Esophagus muscularis mucosa (tissue), 4 donors: ENCODE measurements around the gene SORCS2. TPM values are rescaled to one million over a fixed set of nuclear protein-coding genes. Genes with fewer than 3 reads are reported as not detected.

Experiments
- DNase-seq: peaks from one replicate; pipeline ENCODE4 v3.0.0-alpha.2; 2017; ENCODE audit errors: extremely low spot score
- H3K27ac ChIP-seq, 4 donors: fragments of 200-600 bp; sonication (generic); replicated peaks in 1 of 4; 1 replicate in 3 of 4; 2 replicates in 1 of 4; pipeline ENCODE4 v1.5.1; 2016 to 2019; ENCODE audit warnings: mild to moderate bottlenecking in 1 of 4
- H3K27me3 ChIP-seq, 4 donors: fragments of 200-600 bp; sonication (generic); one replicate each; pipeline versions ENCODE4 v1.5.1 to v1.6.0; 2016 to 2019
- H3K36me3 ChIP-seq, 4 donors: fragments of 200-600 bp; sonication (generic); one replicate each; pipeline ENCODE4 v1.5.1; 2016 to 2019
- H3K4me1 ChIP-seq, 4 donors: fragments of 200-600 bp; sonication (generic); one replicate each; pipeline ENCODE4 v1.5.1; 2016 to 2019
- H3K4me3 ChIP-seq, 4 donors: fragments of 200-600 bp; sonication (generic); 1 replicate in 2 of 4; 2 replicates in 2 of 4; pipeline ENCODE4 v1.5.1; 2016 to 2019; ENCODE audit warnings: mild to moderate bottlenecking in 4 of 4, moderate library complexity in 1 of 4
- H3K9me3 ChIP-seq, 4 donors: fragments of 200-600 bp; sonication (generic); 1 replicate in 3 of 4; 2 replicates in 1 of 4; pipeline ENCODE4 v1.5.1; 2016 to 2019
- CTCF ChIP-seq, 3 experiments: fragments of 200-600 bp in 2 of 3; fragments of 450-650 bp in 1 of 3; sonication (generic) in 2 of 3; IDR thresholded peaks; one replicate each; pipeline ENCODE4 v1.5.1; 2017 to 2019; ENCODE audit warnings: antibody characterized with exemption in 3 of 3, mild to moderate bottlenecking in 2 of 3, moderate library complexity in 1 of 3
- EP300 ChIP-seq: sonication (generic); formaldehyde crosslinking; IDR thresholded peaks from one replicate; pipeline ENCODE4 v1.6.1; 2017; ENCODE audit warnings: antibody characterized with exemption
- POLR2A ChIP-seq: fragments of 450-650 bp; IDR thresholded peaks from one replicate; pipeline ENCODE4 v1.6.1; 2017; ENCODE audit warnings: antibody characterized with exemption, moderate library complexity, mild to moderate bottlenecking, low read depth
- POLR2AphosphoS5 ChIP-seq, 2 donors: sonication (generic); formaldehyde crosslinking; IDR thresholded peaks; one replicate each; pipeline ENCODE4 v1.6.1; 2017; ENCODE audit warnings: antibody characterized with exemption in 2 of 2
- WGBS: methylation state at CpG from one replicate; pipeline ENCODE4 v1.1.5; 2018; 5-methylcytosine and 5-hydroxymethylcytosine counted together
- intact Hi-C: fragments of 100-400 bp; cut with DNase I; formaldehyde crosslinking; loops from one replicate; pipeline ENCODE4 v1.15.1; 2023
- total RNA-seq, 4 donors: library from RNA; depleted of rRNA; stranded (reverse); fragments of >200 nt; gene quantifications; one replicate each; pipeline versions ENCODE4 v1.1.0 to v1.2.1, GENCODE V29; 2016

SORCS2 gene
- total RNA-seq, 4 donors from 2014 or later, result 3.3 to 10.1 (median 4.3) TPM

GRCh38 chr4:7194251-7195140 lies 2.2 kb downstream of the SORCS2 start:
- peak; percentile 38 to 54 (median 39) for TF ChIP-seq CTCF (IDR thresholded peaks at IDR 0.05)
- TF ChIP-seq EP300, result no peak
- TF ChIP-seq POLR2A, result no peak
- no peak for TF ChIP-seq POLR2AphosphoS5 (IDR thresholded peaks at IDR 0.05)
- Histone ChIP-seq H3K9me3 (no peaks in the 10 kb centered on the region), H3K4me1 (peaks cover 15 to 76% (median 57%) of the 10 kb centered on the region in 4 donors), H3K4me3 (no peak overlapping the region), H3K27me3 (peaks cover 0 to 21% (median 2%) of the 10 kb centered on the region in 4 donors), H3K36me3 (no peaks in the 10 kb centered on the region), H3K27ac (peak overlapping the region in 1 of 4 donors; percentile 48)
- DNase-seq, result no peak
- WGBS, result 69% methylated on average over 6 of the region's 6 CpGs
- intact Hi-C loops, result loop anchor here (5.0 to 10.0 kb wide), 2 partner anchors 143 to 270 kb away; no protein-coding TSS in a partner anchor

GRCh38 chr4:7195141-7195515 lies 2.8 kb downstream of the SORCS2 start:
- TF ChIP-seq POLR2AphosphoS5 (IDR thresholded peaks at IDR 0.05) (no peak), EP300 (no peak)
- intact Hi-C loops, result loop anchor here (10.0 kb wide), 1 partner anchor 270 kb away; no protein-coding TSS in a partner anchor

GRCh38 chr4:7195546-7196287 lies 3.4 kb downstream of the SORCS2 start:
- DNase-seq, result no peak
- WGBS, result 49% methylated on average over 14 of the region's 14 CpGs
- TF ChIP-seq EP300 (no peak), POLR2A (no peak), POLR2AphosphoS5 (IDR thresholded peaks at IDR 0.05) (no peak), CTCF (IDR thresholded peaks at IDR 0.05) (no peak)
- Histone ChIP-seq H3K36me3 (no peaks in the 10 kb centered on the region), H3K27me3 (peaks cover 0 to 21% (median 2%) of the 10 kb centered on the region in 4 donors), H3K9me3 (no peaks in the 10 kb centered on the region), H3K4me1 (peaks cover 15 to 76% (median 62%) of the 10 kb centered on the region in 4 donors), H3K4me3 (no peak overlapping the region), H3K27ac (peak overlapping the region in 2 of 4 donors; percentile 13 to 15)
- intact Hi-C loops, result loop anchor here (10.0 kb wide), 1 partner anchor 269 kb away; no protein-coding TSS in a partner anchor

More at GRCh38 chr4:7195141-7195515, 2.8 kb downstream of the SORCS2 start:
- Histone ChIP-seq H3K36me3 (no peaks in the 10 kb centered on the region), H3K27ac (peak overlapping the region in 2 of 4 donors; percentile 5 to 15), H3K4me1 (peaks cover 15 to 76% (median 58%) of the 10 kb centered on the region in 4 donors), H3K27me3 (peaks cover 0 to 21% (median 2%) of the 10 kb centered on the region in 4 donors), H3K9me3 (no peaks in the 10 kb centered on the region), H3K4me3 (no peak overlapping the region)
- no peak for DNase-seq
- 92% methylated on average over 5 of the region's 5 CpGs for WGBS

GRCh38 chr4:7196288-7196651 lies 3.9 kb downstream of the SORCS2 start:
- WGBS, result 44% methylated on average over 7 of the region's 7 CpGs
- intact Hi-C loops, result loop anchor here (10.0 kb wide), 1 partner anchor 269 kb away; no protein-coding TSS in a partner anchor
- no peaks in the 10 kb centered on the region for H3K36me3 ChIP-seq
- no peaks in the 10 kb centered on the region for H3K9me3 ChIP-seq
- H3K27ac ChIP-seq, result peak overlapping the region in 2 of 4 donors; percentile 13 to 15
- no peak for TF ChIP-seq EP300
- peaks cover 15 to 78% (median 65%) of the 10 kb centered on the region in 4 donors for H3K4me1 ChIP-seq
- DNase-seq, result no peak
- no peak overlapping the region for H3K4me3 ChIP-seq
- peaks cover 0 to 21% (median 2%) of the 10 kb centered on the region in 4 donors for H3K27me3 ChIP-seq

- DNase-seq, result no peak
- peaks cover 0 to 18% (median 2%) of the 10 kb centered on the region in 4 donors for H3K27me3 ChIP-seq
- no peaks in the 10 kb centered on the region for H3K36me3 ChIP-seq
- peaks cover 15 to 78% (median 66%) of the 10 kb centered on the region in 4 donors for H3K4me1 ChIP-seq
- no peaks in the 10 kb centered on the region for H3K9me3 ChIP-seq
- WGBS, result 79% methylated on average over 5 of the region's 5 CpGs
- no peak overlapping the region for H3K4me3 ChIP-seq
- intact Hi-C loops, result loop anchor here (10.0 kb wide), 1 partner anchor 268 kb away; no protein-coding TSS in a partner anchor
- H3K27ac ChIP-seq, result peak overlapping the region in 1 of 4 donors; percentile 15
- TF ChIP-seq POLR2A, result no peak
- no peak for TF ChIP-seq CTCF (IDR thresholded peaks at IDR 0.05)
Observed at GRCh38 chr4:7196736-7197135, 4.4 kb downstream of the SORCS2 start.
